Activated CD4-positive, alpha-beta T cell treated with anti-CD3 and anti-CD28 coated beads, Interleukin-2, amount 50 U/mL, for 24 hours (primary cell): ENCODE measurements around the gene SMURF2.
"Not testable (repeated sequence)": the region's sequence is repeated elsewhere in the genome, so short reads cannot be mapped to it uniquely, and the experiment has no call there.

Experiments
- DNase-seq, 2 donors: peaks; one replicate each; pipeline ENCODE4 v3.0.0-alpha.2; 2020; ENCODE audit warnings: low read depth in 1 of 2, low spot score in 1 of 2

Gene SMURF2

DNA sequence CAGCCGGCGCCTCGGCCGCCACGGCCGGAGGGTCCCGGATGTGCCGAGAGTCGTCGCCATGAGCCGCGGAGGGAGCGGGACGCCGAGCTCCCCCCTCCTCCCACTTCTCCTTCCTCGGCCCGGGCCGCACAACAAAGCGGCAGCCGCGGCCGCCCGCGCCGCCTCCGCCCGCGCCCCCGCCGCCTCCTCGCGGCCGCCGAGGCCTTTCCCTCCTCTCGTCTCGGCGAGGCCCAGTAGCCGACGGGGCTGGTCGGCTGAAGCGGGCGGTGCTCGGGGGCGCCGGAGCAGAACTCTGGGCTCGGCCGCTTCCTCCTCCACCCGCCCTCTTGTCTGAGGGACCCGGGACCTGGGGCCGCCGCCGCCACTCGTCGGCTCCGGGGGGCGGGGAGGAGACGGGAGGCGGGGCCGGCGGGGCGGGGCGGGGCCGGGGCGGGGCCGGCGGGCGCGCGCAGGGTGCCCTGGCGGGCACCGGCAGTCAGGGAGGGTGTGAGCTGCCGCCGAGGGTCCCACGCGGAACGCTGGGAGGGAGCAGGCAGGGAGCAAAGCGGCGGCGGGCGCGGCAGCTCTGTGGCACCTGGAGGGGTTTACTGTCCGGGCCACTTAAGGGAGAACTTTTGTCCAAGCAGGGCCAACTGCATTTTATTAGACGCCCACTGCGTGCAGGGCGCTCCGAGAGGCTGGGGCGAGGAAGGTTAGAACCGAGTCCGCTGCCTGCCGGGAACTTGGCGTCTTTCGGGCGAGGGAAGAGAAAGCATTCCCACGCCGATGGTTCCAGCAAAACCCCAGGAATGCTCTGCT is at the start of gene SMURF2:
SMURF2 (minus strand) TSS at position 332 of the 798 bp plus-strand sequence. CDS start 427 bp downstream, outside the sequence.
- DNase-seq: peak; percentile 57 to 64

DNA sequence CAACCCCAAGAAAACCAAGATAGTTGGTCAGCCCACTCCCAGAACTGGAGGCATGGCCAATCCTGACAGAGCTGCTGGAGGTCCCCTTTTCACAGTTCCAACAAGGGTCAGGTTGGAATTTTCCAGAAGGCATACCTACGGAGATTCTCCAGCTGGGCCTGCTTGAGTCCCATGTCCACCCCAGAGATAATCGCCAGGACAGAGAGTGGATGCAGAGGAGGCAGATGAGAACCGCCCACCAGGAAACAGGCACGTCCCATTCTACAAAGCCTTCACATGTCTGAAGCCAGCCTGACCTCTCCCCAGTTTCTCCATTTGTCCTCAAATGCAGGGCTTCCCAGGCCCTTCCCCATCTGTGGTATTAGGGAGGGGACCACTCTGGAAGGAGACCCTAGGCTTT is 47.4 kb upstream of the SMURF2 start:
- DNase-seq: no peak

- DNase-seq: no peak
Measured at GRCh38 chr17:64707050-64707591, 45.0 kb upstream of the SMURF2 start.

GRCh38 chr17:64706224-64707049 is 44.3 kb upstream of the SMURF2 start:
- DNase-seq: no peak

- no peak for DNase-seq
Measured at GRCh38 chr17:64702815-64703214, 40.7 kb upstream of the SMURF2 start.

- DNase-seq: no peak
Measured at GRCh38 chr17:64698725-64699124, 36.6 kb upstream of the SMURF2 start.

GRCh38 chr17:64694207-64694606 is 32.1 kb upstream of the SMURF2 start:
- DNase-seq: no peak

GRCh38 chr17:64692187-64692586 is 30.1 kb upstream of the SMURF2 start:
- DNase-seq: no peak

DNA sequence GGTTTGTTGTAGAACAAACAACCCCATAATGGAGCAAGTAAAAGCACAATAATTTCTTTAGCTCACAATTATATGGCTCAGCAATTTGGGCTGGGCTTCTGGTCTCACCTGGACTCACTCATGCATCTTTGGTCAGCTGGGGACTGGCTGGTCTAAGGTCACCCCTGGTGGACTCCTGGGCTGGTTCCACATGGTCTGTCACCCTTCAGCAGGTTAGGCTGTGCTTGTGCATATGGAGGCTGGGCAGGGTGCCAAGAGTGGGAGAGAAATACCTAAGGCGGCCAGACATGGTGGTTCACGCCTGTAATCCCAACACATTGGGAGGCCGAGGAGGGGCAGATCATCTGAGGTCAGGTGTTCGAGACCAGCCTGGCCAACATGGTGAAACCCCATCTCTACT is 27.0 kb upstream of the SMURF2 start:
- DNase-seq: no peak

DNA sequence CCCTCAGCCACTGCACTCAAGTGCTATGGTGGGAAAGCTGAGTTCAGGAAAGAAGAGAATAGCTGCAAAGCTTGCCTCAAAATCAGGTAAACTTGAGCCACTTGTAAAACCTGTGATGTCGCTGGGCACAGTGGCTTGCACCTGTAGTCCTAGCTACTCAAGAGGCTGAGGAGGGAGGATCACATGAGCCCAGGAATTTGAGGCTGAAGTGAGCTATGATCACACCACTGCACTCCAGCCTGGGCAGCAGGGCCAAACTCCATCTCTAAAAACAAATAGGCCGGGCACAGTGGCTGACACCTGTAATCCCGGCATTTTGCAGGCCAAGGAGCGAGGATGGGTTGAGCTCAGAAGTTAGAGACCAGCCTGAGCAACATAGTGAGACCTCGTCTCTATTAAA is 26.4 kb upstream of the SMURF2 start:
- DNase-seq: no peak

- no peak for DNase-seq
Measured at GRCh38 chr17:64687961-64688360, 25.9 kb upstream of the SMURF2 start.

- DNase-seq: no peak
Measured at GRCh38 chr17:64687376-64687775, 25.3 kb upstream of the SMURF2 start.

DNA sequence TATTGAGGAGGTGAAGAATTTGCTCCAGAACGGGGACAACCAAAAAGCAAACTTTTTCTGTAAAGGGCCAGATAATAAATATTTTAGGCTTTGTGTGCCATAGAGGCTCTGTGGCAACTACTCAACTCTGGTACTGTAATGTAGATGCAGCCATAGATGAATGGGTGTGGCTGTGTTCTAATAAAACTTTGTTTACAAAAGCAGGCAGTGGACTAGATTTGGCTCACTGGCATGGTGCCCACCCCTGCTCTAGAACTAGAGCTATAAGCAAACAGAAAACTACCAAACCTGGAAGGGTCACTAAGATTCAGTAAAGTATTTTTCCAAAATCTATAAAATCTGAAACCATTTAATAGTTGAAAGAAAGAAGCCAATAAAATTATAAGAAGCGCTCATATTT is 24.6 kb upstream of the SMURF2 start:
- no peak for DNase-seq

DNA sequence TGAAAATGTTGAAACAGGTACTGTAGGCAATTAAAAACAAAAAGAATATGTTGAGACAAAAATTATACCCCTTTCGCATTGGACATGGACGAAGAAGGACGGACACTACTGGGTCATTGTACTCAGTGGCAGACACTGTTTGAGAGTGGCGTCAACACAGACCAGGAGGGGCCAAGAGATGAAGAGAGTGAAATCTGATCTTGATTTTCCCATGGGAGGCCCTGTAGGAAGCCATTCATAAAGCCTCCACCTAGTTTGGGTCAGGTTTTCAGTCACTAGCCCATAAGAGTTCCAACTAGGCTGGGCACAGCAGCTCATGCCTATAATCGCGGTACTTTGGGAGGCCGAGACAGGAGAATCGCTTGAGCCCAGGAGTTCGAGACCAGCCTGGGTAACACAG is 23.6 kb upstream of the SMURF2 start:
- no peak for DNase-seq

GRCh38 chr17:64683796-64684195 is 21.7 kb upstream of the SMURF2 start:
- DNase-seq: no peak

- no peak for DNase-seq
Measured at GRCh38 chr17:64682261-64683181, 20.4 kb upstream of the SMURF2 start.

DNA sequence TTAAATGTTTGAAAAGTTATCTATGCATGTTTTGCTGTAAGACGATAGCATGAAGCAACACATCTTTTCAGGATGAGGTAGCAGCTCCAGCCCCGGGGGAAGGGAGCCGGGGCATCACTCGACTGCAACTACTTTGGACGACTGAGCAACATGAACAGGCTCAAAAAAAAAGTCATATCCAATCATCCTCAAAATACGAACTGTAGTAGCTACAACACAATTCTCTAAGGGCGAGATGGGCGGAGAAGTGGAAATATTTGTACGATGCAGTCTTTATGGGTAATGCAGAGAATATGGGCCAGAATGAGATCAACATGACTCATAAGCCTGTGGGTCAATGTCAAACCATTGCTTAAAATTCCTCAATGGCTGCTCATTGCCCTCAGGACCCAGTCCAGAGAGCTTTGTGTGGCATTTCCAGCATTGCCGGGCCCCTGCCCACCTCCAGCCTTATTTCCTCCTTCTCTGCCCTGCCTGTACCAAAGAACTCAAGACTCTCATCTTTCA is 17.7 kb upstream of the SMURF2 start:
- DNase-seq: no peak

GRCh38 chr17:64676763-64677162 is 14.7 kb upstream of the SMURF2 start:
- no peak for DNase-seq

- DNase-seq: not testable (repeated sequence)
Measured at GRCh38 chr17:64670843-64671590, 8.9 kb upstream of the SMURF2 start.
